Left kidney (tissue), 8 donors: ENCODE measurements around the gene FAM32A. TPM values are rescaled to one million over a fixed set of nuclear protein-coding genes. Genes with fewer than 3 reads are reported as not detected.

Experiments
- DNase-seq: peaks from one replicate; pipeline ENCODE4 v3.0.0-alpha.2; 2013
- long read RNA-seq, 8 donors: transcript quantifications; one replicate each; lab custom pipeline, GENCODE V29; 2026
- polyA plus RNA-seq: library from polyadenylated mRNA; unstranded; fragments of 120-200 nt; gene quantifications from one replicate; pipeline ENCODE4 v1.2.1, GENCODE V29; 2013; ENCODE audit not compliant: insufficient read length

The FAM32A gene
- 113 TPM for polyA plus RNA-seq
- long read RNA-seq, donor 1, transcript FAM32A-205 (3 exons, 1,168 nt) = minor isoform, 14 of 82 reads
- long read RNA-seq, donor 1, transcript FAM32A-201 (4 exons, 1,455 nt) = major isoform, 63 of 82 reads
- long read RNA-seq, donor 1, partial matches to known transcripts = 0 of 82 reads
- long read RNA-seq, donor 1, other reads (novel, unspliced or antisense) = 0 of 82 reads
- long read RNA-seq, donor 2, transcript FAM32A-205 (3 exons, 1,168 nt) = minor isoform, 6 of 61 reads
- long read RNA-seq, donor 2, transcript FAM32A-201 (4 exons, 1,455 nt) = major isoform, 54 of 61 reads
- long read RNA-seq, donor 2, partial matches to known transcripts = 0 of 61 reads
- long read RNA-seq, donor 2, other reads (novel, unspliced or antisense) = 0 of 61 reads
- long read RNA-seq, donor 3, transcript FAM32A-205 (3 exons, 1,168 nt) = minor isoform, 15 of 63 reads
- long read RNA-seq, donor 3, transcript FAM32A-201 (4 exons, 1,455 nt) = major isoform, 48 of 63 reads
- long read RNA-seq, donor 3, partial matches to known transcripts = 0 of 63 reads
- long read RNA-seq, donor 3, other reads (novel, unspliced or antisense) = 0 of 63 reads
- long read RNA-seq, donor 4, transcript FAM32A-201 (4 exons, 1,455 nt) = major isoform, 7 of 8 reads
- long read RNA-seq, donor 4, partial matches to known transcripts = 0 of 8 reads
- long read RNA-seq, donor 4, other reads (novel, unspliced or antisense) = 0 of 8 reads
- long read RNA-seq, donor 5, transcript FAM32A-201 (4 exons, 1,455 nt) = major isoform, 135 of 524 reads
- long read RNA-seq, donor 5, transcript FAM32A-205 (3 exons, 1,168 nt) = minor isoform, 25 of 524 reads
- long read RNA-seq, donor 5, partial matches to known transcripts = 362 of 524 reads
- long read RNA-seq, donor 5, other reads (novel, unspliced or antisense) = 0 of 524 reads
- long read RNA-seq, donor 6, transcript FAM32A-201 (4 exons, 1,455 nt) = major isoform, 68 of 84 reads
- long read RNA-seq, donor 6, transcript FAM32A-205 (3 exons, 1,168 nt) = minor isoform, 14 of 84 reads
- long read RNA-seq, donor 6, partial matches to known transcripts = 0 of 84 reads
- long read RNA-seq, donor 6, other reads (novel, unspliced or antisense) = 0 of 84 reads
- long read RNA-seq, donor 7, transcript FAM32A-205 (3 exons, 1,168 nt) = minor isoform, 20 of 462 reads
- long read RNA-seq, donor 7, transcript FAM32A-201 (4 exons, 1,455 nt) = major isoform, 92 of 462 reads
- long read RNA-seq, donor 7, partial matches to known transcripts = 349 of 462 reads
- long read RNA-seq, donor 7, other reads (novel, unspliced or antisense) = 0 of 462 reads
- long read RNA-seq, donor 8, transcript FAM32A-201 (4 exons, 1,455 nt) = major isoform, 28 of 34 reads
- long read RNA-seq, donor 8, transcript FAM32A-205 (3 exons, 1,168 nt) = minor isoform, 5 of 34 reads
- long read RNA-seq, donor 8, partial matches to known transcripts = 0 of 34 reads
- long read RNA-seq, donor 8, other reads (novel, unspliced or antisense) = 0 of 34 reads

DNA sequence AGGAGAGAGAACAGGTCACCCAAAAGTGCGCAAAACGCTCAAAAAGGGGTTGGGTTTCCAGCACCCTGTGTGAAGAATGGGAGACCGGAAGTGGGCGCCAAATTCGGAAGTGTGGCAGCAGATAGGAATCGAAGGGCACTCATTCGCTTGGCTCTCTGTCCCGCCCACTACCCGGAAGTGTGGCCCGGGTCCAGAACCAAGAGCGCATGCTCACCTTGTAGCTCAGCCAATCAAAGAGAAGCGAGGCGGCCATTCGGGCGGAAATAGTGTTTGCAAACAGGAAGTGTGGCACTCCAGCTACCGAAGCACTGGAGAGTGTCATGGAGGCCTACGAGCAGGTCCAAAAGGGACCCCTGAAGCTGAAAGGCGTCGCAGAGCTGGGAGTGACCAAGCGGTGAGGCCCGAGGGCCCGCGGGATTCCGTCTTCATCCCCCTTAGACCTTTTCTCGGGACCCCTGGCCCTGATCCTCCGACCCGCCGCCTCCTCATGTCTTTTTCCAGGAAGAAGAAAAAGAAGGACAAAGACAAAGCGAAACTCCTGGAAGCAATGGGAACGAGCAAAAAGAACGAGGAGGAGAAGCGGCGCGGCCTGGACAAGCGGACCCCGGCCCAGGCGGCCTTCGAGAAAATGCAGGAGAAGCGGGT, at the start of gene FAM32A:
Gene FAM32A (plus strand): TSS at position 288 of the 645 bp plus-strand sequence. CDS start 33 bp downstream, at position 321.
- peak; percentile 100 for DNase-seq

DNA sequence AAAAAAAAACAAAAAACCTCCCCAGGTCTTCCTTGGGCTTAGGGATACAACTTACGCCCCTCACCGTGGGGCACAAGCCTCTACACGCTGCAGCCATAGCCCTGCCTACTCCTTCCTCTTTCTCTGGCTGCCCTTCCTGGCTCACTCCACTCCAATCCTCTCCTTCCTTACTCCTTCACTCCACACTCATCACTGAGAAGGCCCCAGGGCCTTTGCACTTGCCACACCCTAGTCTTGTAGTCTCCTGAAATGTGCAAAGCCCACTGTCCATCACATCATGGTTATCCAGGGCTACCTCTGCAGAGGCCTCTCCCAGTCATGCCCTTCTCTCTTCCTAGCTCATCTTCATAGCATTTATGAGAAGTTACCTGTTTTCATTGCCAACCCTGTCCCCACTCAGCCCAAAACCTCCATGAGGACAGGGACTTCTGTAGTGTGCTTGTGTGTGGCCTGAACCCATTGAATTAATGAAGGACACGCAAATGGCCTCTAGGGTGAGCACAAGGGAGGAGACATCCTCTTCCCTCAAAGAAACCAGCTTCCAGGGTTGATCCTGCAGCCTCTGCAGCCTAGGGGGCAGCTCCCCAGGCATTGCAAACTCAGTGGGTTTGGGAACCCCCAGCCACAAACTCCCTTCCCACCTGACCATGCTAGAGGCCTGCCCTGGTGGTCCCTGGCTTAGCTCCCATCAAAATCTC, 49.6 kb upstream of the FAM32A start:
- no peak for DNase-seq

DNA sequence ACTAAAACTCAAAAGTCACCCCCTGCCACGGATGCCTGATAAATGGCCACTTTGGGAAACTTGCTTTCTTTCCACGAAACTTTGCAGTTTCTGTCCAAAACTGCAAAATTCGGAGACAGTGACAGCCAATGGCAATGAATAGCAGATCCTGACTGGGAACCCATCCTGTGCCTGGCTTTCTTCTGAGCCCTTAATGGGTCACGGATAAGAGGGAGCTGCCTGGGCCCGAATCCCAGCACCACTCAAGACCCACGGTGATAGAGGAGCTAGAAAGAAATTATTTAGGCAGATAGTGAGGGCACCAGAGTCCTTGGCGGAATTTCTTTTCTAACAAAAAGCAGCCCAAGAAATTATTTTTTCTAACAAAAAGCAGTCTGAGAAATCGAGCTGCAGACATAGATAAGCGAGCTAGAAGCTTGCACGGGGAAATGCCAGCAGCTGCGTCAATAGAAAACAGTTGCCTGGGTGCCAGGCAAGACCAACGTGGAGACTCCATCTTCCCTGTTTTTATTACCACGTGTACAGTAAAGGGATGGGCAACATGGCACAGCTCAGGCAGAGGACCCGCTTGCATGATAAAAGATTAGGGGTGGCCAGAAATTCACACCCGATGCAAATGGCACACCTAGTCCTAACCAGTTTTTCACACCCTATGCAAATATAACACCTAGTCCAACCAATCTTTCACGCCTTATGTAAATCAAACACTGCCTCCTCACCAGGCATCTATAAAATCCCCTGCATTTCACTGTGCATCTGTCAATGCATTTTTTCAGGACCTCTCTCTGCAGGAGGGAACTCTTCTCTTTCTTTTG, 48.8 kb upstream of the FAM32A start:
- DNase-seq = no peak

DNA sequence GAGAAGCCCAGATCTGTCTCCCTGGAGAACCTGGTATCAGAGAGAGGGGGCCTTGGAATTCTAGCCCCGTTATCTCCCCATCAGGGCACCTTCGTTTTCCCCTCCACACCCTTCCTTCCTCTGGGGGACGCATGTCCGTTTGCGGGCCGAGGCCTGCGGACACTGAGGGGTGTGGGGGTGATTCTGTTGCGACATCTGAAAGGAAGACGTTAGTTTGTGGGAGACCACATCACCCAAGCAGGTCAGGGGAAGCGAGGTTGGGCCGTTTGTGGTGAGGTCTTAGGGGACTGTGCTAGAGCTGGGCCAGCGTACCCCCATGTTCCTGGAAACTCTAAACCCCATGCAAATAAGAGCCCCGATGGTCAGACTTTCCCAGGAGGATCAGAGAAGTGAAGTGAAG, 45.5 kb upstream of the FAM32A start:
- DNase-seq = no peak

DNA sequence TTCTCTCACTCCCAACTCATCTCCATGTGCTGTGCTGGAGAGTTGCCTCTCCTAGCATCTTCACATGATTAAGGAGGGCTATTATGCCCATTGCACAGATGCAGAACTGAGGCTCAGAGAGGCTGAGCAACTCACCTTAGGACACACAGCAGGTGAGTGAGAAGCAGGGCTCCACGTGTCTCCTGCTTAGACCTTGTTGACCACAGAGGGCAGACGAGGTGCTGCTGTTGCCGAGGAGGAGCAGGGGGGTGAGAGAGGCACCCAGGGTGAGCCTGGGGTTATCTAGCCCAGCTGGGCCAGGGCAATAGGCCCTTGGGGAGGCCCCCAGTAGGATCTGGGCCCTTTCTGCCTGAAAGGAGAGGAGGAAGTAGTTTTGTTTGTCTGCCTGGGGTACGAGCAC, 44.2 kb upstream of the FAM32A start:
- no peak for DNase-seq

DNA sequence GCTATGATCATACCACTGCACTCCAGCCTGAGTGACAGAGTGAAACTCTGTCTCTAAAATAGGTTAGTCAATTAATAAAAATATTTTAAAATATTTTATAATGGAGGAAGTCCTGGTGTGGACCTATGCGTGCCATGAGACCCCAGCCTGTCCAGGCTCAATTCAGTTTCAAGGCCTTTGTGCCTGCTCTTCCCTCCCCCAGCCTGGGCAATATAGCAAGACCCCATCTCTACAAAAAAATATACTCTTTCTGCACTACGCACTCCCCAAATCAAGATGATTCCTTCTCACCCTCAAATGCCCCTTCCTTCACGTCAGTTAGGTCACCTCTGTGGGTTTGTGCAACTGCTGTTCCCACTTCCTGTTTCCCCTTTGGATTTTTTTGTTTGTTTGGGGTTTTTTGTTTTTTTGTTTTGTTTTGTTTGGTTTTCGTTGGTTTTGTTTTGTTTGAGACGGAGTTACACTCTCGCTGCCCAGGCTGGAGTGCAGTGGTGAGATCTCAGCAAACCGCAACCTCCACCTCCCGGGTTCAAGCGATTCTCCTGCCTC, 43.1 kb upstream of the FAM32A start:
- no peak for DNase-seq

DNA sequence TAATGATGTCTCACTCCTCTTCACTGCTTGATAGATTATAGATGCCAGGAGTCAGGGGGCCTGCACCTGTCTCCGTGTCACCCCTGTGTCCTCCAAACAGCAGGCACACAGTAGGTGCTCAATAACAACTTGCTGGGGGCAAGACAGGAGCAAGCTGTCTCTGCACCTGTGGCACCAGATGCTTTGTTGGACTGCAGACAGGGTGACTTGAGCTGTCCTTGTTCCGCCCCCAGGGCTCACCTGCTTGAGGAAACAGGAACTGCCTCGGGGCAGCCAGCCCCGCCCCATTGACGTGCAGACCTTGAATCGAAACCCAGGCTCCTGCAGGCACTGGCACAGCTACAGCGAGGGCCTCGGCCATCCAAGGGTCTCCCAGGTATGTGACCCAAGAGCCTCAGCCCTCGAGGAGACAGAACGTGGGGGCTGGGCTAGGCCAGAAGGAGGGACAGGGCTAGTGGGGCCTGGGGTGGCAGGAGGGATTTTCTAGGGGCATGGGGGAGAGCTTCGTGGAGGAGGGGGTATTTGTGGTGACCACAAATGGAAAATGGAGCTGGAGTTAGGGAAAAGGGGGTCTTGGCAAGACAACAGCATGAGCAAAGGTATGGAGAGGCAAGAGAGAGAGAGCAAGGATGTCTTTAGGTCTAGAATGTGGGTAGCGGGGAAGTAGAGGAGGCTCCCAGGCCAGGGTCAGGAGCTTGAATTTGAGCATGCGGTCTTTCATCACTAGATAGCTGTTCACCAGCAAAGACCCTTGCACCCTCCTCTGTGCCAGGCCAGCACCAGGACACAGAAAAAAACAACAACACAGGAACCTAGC, 41.6 kb upstream of the FAM32A start, which contains the start of gene HSH2D:
Gene HSH2D (plus strand): TSS at position 287 of the 817 bp plus-strand sequence. CDS start 5,066 bp downstream, outside the sequence.
- no peak for DNase-seq

DNA sequence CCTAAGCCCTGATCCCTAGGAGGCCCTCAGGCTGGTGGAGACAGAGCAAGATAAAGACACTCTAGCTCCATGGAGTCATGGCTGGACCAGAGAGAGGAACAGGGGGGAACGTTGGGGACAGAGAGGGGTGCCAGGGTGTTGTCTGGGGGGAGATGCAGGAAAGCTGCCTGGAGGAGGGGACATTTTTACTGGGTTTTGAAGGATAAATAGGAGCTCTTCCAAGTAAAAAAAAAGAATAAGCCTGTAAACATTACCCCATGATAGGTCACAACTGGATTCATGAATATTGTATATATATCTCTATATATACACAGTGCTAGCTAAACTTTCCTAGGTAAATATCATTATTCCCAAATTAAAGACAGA, 41.0 kb upstream of the FAM32A start:
- DNase-seq = no peak

DNA sequence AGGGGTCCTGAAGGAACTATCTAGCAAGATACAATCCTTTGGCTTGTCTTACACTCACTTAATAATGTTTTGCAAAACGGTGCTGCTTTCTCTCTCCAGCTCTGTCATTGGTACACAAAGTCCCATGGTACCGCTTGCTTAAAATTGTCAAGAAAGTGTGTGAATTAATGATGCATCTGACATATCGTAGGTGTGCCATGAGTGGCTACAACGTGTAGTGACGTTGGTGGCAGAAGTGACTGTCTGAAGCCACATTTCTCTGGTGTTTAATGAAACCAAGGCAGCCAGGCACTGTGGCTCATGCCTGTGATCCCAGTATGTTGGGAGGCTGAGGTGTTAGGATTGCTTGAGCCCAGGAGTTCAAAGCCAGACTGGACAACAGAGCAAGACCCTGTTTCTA, 39.1 kb upstream of the FAM32A start:
- DNase-seq = no peak

DNA sequence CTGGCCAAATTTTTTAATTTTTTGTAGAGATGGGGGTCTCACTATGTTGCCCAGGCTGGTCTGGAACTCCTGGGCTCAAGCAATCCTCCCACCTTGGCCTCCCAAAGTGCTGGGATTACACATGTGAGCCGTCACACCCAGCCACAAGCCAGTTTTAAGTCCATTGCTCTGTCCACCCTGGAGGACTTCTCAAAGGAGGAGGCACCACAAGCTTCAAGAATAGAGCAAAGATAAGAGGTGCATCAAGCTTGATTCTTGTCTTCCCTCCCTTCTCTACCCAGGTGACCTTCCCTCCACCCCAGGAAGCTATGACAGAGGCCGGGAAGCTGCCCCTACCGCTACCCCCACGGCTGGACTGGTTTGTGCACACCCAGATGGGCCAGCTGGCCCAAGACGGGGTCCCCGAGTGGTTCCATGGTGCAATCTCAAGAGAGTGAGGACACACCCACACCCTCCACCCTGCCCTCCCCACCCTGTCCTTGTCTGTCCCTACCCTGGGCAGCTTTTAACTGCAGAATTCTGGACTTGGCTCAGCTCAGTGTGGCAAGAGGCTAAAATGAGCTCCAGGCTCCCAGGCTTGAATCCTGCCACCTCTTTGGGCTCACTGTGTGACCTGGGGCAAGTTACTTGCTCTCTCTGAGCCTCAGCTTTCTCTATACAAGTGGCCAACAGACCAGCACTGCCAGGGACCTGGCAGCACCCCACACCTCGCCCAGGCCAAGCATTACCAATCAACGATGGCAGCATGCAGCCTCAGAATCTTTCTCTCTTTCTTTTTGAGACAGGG, 36.6 kb upstream of the FAM32A start:
- DNase-seq = no peak

DNA sequence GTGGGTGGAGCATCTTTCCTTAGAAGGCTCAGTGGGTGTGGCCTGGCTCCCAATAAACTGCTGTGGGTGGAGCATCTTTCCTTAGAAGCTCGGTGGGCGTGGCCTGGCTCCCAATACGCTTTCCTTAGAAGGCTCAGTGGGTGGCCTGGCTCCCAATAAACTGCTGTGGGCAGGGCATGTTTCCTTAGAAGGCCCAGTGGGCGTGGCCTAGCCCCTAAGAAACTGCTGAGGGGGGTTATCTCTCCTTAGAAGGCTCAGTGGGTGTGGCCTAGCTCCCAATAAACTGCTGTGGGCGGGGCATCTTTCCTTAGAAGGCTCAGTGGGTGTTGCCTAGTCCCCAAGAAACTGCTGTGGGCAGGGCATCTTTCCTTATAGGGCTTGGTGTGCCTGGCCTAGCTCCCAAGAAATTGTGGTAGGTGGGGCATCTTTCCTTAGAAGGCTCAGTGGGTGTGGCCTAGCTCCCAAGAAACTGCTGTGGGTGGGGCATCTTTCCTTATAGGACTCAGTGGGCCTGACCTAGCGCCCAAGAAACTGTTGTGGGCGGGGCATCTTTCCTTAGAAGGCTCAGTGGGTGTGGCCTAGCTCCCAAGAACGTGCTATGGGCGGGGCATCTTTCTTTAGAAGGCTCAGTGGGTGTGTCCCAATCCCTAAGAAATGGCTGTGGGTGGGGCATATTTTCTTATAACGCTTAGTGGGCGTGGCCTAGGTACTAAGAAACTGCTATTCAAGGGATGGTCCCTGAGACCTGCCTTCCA, 31.5 kb upstream of the FAM32A start:
- no peak for DNase-seq

DNA sequence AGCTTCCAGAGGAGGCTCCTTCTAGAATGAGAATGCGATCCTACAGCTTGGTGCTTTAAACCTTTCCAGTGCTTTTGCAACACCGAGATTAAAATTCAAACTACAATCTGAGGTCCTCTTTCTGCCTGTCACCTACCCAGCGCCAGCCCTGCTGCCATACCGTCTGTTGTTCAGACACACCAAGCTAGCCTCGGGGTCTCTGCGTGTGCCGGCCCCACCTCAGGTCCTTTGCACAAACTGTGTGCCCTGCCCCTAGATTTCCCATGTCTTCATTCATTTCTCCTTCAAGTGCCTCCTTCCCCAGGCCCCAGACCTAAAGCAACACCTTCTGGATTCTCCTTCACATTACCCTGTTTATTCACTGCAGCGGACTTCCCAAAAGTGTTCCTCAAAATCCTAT, 30.7 kb upstream of the FAM32A start:
- DNase-seq = no peak

DNA sequence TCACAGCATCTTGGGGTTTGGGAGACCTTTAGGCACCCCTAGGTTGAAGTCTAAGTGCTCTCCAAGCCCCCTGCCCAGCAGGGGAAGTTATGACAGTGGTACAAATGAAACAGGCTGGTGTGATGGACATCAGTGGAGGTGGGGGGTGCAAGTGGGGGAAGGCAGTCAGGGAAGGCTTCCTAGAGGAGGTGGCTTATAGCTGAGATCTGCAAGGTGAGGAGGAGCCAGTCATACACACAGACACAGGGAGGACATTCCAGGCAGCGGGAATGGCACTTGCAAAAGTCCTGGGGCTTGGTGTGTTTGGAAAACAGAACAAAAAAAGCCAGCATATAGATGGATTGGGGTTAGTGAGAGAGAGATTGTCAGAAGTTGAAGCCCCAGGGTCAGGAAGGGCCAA, 30.1 kb upstream of the FAM32A start:
- DNase-seq = no peak

DNA sequence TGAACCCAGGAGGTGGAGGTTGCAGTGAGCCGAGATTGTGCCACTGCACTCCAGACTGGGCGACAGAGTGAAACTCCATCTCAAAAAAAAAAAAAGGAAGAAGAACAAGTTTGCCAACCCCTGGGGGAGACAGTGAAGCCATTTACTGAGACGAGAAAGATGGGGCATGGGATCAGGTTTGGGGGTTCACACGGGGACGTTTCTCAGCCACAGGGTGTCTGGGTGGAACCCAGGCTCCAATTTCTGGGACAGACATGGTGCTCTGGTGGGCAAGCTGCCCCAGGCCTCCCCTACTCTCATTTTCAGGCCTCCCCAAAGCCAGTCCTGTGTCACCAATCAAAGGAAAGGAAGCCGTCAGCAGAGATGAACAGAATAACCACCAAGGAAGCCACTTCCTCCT, 28.3 kb upstream of the FAM32A start:
- DNase-seq = no peak

DNA sequence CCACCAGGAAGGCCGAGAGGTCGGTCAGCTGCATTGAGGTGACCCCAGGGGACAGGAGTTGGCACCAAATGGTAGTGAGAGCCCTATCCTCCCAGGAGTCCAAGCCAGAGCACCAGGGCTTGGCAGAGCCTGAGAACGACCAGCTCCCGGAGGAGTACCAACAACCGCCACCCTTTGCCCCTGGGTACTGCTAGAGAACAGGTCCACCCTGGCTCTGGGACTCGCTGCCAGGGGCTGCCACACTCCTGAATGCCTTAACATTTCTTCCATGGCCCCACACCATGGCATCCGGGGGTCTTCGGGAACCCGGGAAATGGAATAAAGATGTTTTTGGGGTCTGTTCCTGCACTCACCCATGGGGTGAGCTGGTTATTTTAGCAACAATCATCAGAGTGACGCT, 27.6 kb upstream of the FAM32A start:
- no peak for DNase-seq

DNA sequence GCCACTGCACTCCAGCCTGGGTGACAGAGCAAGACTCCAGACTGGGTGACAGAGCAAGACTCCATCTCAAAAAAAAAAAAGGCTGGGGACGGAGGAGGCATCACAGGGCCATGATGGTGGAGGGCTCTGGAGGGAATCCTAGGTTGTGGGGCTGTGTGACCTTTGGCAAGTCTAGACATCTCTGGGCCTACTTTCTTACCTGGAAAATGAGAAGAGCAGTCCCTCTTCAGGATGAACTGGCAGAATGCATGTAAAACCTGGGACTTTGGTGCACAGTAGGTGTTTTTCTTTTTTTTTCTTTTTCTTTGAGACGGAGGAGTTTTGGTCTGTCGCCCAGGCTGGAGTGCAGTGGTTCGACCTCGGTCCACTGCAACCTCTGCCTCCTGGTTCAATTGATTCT, 25.6 kb upstream of the FAM32A start:
- DNase-seq = no peak

DNA sequence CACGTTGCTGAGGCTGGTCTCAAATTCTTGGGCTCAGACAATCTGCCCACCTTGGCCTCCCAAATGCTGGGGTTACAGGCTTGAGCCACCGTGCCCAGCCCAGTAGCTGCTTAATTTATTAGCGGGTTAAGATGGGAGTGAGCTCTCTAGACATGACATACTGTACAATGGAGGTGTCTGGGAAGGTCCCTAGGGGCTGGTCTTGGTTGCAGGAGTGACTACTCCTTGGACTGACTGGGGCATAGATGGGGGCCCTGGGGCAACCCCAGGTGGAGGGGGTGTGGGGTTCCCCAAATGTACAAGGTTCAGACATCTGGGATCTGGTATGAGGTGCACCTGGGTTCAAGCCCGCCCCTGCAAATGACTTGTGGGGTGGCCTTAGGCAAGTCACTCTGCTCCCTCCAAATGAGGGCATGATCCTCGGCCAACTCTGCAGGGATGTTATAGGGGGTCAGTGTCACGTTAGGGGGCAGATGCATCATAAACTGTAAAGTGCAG, 24.7 kb upstream of the FAM32A start:
- DNase-seq = no peak
